ENCODE results near the gene MBNL1. TPM values are rescaled to one million over a fixed set of nuclear protein-coding genes. Genes with fewer than 3 reads are reported as not detected.

MBNL1 gene
- total RNA-seq, 1 experiment from 2014 or later, result 140 TPM

- CTCF ChIA-PET, result no interaction called here
- no peaks in the 10 kb centered on the region for H3K9me3 ChIP-seq (ENCODE audit: control insufficient read depth, insufficient read depth, low read depth, low read length)
- in situ Hi-C loops (cut with HindIII; ENCODE audit: low pct_unique_long_range_greater_than_20kb, low sequenced_read_pairs), result no loop called here
- no peak for DNase-seq (ENCODE audit: low read depth, low spot score)
- H3K4me3 ChIP-seq (ENCODE audit: low read depth in 2 of 2, low read length in 2 of 2), result no peak overlapping the region
- POLR2A ChIA-PET, result no interaction called here
- no peak overlapping the region for H3K27ac ChIP-seq (ENCODE audit: low read length)
- H3K4me1 ChIP-seq (ENCODE audit: control insufficient read depth, insufficient read depth, low read length), result no peaks in the 10 kb centered on the region
- no TSS peak for BruUV-seq (replicated peaks)
- no peak for TF ChIP-seq SIN3A (IDR thresholded peaks at IDR 0.05; ENCODE audit: borderline replicate concordance, insufficient read depth, low read depth, low read length)
- no peak for TF ChIP-seq TCF7L2 (IDR thresholded peaks at IDR 0.05; ENCODE audit: low read depth, low read length)
- TF ChIP-seq REST (IDR thresholded peaks at IDR 0.05; ENCODE audit: insufficient read depth in 1 of 2, low read depth in 2 of 2, low read length in 1 of 2), result no peak
- no peak for TF ChIP-seq CTCF (IDR thresholded peaks at IDR 0.05)
- H3K36me3 ChIP-seq (ENCODE audit: control insufficient read depth, insufficient read depth, low read length), result no peaks in the 10 kb centered on the region
- intact Hi-C loops (cut with micrococcal nuclease; ENCODE audit: unreplicated experiment), result no loop called here
- no peaks in the 10 kb centered on the region; the same call in 1 of the 2 replicates for H3K27me3 ChIP-seq (ENCODE audit: control insufficient read depth, insufficient read depth, low read length)
- ATAC-seq, result no peak
These were observed 228.7 kb downstream of the MBNL1 start for GRCh38 chr3:152497457-152497856.

GRCh38 chr3:152497890-152498289, 229.2 kb downstream of the MBNL1 start:
- ATAC-seq (no peak), DNase-seq (ENCODE audit: low read depth, low spot score) (no peak)
- Histone ChIP-seq H3K27ac (ENCODE audit: low read length) (no peak overlapping the region), H3K4me3 (ENCODE audit: low read depth in 2 of 2, low read length in 2 of 2) (no peak overlapping the region), H3K9me3 (ENCODE audit: control insufficient read depth, insufficient read depth, low read depth, low read length) (no peaks in the 10 kb centered on the region), H3K27me3 (ENCODE audit: control insufficient read depth, insufficient read depth, low read length) (no peaks in the 10 kb centered on the region), H3K4me1 (ENCODE audit: control insufficient read depth, insufficient read depth, low read length) (no peaks in the 10 kb centered on the region), H3K36me3 (ENCODE audit: control insufficient read depth, insufficient read depth, low read length) (no peaks in the 10 kb centered on the region)
- BruUV-seq (replicated peaks), result no TSS peak
- CTCF ChIA-PET, result no interaction called here
- intact Hi-C loops (cut with micrococcal nuclease; ENCODE audit: unreplicated experiment) (no loop called here), in situ Hi-C loops (cut with HindIII; ENCODE audit: low pct_unique_long_range_greater_than_20kb, low sequenced_read_pairs) (no loop called here)
- TF ChIP-seq CTCF (IDR thresholded peaks at IDR 0.05), result no peak
- TF ChIP-seq SIN3A (IDR thresholded peaks at IDR 0.05; ENCODE audit: borderline replicate concordance, insufficient read depth, low read depth, low read length), result no peak
- no peak for TF ChIP-seq TCF7L2 (IDR thresholded peaks at IDR 0.05; ENCODE audit: low read depth, low read length)
- TF ChIP-seq REST (IDR thresholded peaks at IDR 0.05; ENCODE audit: insufficient read depth in 1 of 2, low read depth in 2 of 2, low read length in 1 of 2), result no peak
- no peak for TF ChIP-seq POLR2AphosphoS5 (IDR thresholded peaks at IDR 0.05; ENCODE audit: low read depth, low read length)
- POLR2A ChIA-PET, result no interaction called here

Measured in Panc1 (cell line).